Left ventricle myocardium inferior (tissue), 1 donor: ENCODE data around the gene CD109. TPM values are rescaled to one million over a fixed set of nuclear protein-coding genes. Genes with fewer than 3 reads are reported as not detected.
"Not testable (repeated sequence)": the region's sequence is repeated elsewhere in the genome, so short reads cannot be mapped to it uniquely, and the experiment has no call there.

Experiments
- DNase-seq: peaks from one replicate; pipeline ENCODE4 v3.0.0-alpha.2; 2020
- H3K27ac ChIP-seq: fragments of 200-600 bp; replicated peaks from 2 replicates; pipeline ENCODE4 v1.8.0; 2021
- H3K27me3 ChIP-seq: fragments of 200-600 bp; 2 replicates; pipeline ENCODE4 v1.8.0; 2021; ENCODE audit warnings: low read depth
- H3K36me3 ChIP-seq: fragments of 200-600 bp; 2 replicates; pipeline ENCODE4 v1.8.0; 2021
- H3K4me1 ChIP-seq: fragments of 200-600 bp; 2 replicates; pipeline ENCODE4 v1.8.0; 2021
- H3K4me3 ChIP-seq: fragments of 200-600 bp; 2 replicates; pipeline ENCODE4 v1.8.0; 2021; ENCODE audit warnings: mild to moderate bottlenecking, moderate library complexity
- H3K9me3 ChIP-seq: fragments of 200-600 bp; replicated peaks from 2 replicates; pipeline ENCODE4 v1.8.0; 2021
- intact Hi-C: fragments of 100-400 bp; cut with micrococcal nuclease; formaldehyde crosslinking; loops from one replicate; pipeline ENCODE4 v1.11.0; 2022
- total RNA-seq: library from RNA; stranded (reverse); fragmentation: NEBNext Ultra II Directional; extraction: Animal tissue kit (Norgen Biotek cat#: 25700); gene quantifications from one replicate; pipeline ENCODE4 v1.2.1, GENCODE V29; 2021
- TF ChIP-seq, protein P1 (sequence below): fragments of 200-600 bp; IDR thresholded peaks from 2 replicates; pipeline ENCODE4 v1.8.0; 2021; ENCODE audit warnings: antibody characterized with exemption, mild to moderate bottlenecking, borderline replicate concordance
- donor health status: DM: no; HTN: yes; CAD: no; lungs with severe emphysema.

CD109 gene
- total RNA-seq, 1 donor from 2014 or later, result 9.1 TPM

DNA sequence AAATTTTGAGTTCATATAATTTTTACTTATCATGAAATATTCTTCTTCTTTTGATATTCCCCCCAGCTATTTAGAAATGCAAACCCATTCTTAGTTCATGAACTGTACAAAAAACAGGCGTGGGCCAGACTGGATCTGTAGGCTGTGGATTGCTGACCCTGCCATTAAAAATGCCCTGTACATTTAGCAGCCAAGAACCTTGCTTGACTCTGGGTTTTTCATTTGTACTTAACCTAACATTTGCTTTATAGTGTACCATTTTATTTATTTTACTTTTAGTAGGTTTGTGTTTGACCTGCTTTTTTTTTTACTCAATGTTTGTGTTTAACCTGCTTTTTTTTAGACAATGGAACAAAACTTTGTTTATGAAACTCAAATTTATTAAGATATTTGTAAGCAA is 14.9 kb downstream of the CD109 start:
- TF ChIP-seq, protein P1, sequence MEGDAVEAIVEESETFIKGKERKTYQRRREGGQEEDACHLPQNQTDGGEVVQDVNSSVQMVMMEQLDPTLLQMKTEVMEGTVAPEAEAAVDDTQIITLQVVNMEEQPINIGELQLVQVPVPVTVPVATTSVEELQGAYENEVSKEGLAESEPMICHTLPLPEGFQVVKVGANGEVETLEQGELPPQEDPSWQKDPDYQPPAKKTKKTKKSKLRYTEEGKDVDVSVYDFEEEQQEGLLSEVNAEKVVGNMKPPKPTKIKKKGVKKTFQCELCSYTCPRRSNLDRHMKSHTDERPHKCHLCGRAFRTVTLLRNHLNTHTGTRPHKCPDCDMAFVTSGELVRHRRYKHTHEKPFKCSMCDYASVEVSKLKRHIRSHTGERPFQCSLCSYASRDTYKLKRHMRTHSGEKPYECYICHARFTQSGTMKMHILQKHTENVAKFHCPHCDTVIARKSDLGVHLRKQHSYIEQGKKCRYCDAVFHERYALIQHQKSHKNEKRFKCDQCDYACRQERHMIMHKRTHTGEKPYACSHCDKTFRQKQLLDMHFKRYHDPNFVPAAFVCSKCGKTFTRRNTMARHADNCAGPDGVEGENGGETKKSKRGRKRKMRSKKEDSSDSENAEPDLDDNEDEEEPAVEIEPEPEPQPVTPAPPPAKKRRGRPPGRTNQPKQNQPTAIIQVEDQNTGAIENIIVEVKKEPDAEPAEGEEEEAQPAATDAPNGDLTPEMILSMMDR, result no peak
- peaks cover 20% of the 10 kb centered on the region for H3K4me1 ChIP-seq
- H3K4me3 ChIP-seq, result no peak overlapping the region
- no peaks in the 10 kb centered on the region for H3K9me3 ChIP-seq
- no peaks in the 10 kb centered on the region for H3K36me3 ChIP-seq
- H3K27ac ChIP-seq, result no peak overlapping the region
- intact Hi-C loops, result no loop called here
- H3K27me3 ChIP-seq, result no peaks in the 10 kb centered on the region
- no peak for DNase-seq

- no peak for DNase-seq
- Histone ChIP-seq H3K27ac (peak overlapping the region; percentile 86), H3K27me3 (no peaks in the 10 kb centered on the region), H3K9me3 (no peaks in the 10 kb centered on the region), H3K4me1 (peaks cover 20% of the 10 kb centered on the region), H3K36me3 (no peaks in the 10 kb centered on the region), H3K4me3 (no peak overlapping the region)
- TF ChIP-seq, protein P1, result no peak
- intact Hi-C loops, result no loop called here
Observed at GRCh38 chr6:73712535-73713173, 16.7 kb downstream of the CD109 start.

- TF ChIP-seq, protein P1, result no peak
- no peaks in the 10 kb centered on the region for H3K36me3 ChIP-seq
- peak overlapping the region; percentile 86 for H3K27ac ChIP-seq
- no peaks in the 10 kb centered on the region for H3K9me3 ChIP-seq
- intact Hi-C loops, result no loop called here
- peaks cover 20% of the 10 kb centered on the region for H3K4me1 ChIP-seq
- no peaks in the 10 kb centered on the region for H3K27me3 ChIP-seq
- no peak overlapping the region for H3K4me3 ChIP-seq
- no peak for DNase-seq
Observed at GRCh38 chr6:73713426-73714147, 17.6 kb downstream of the CD109 start.

DNA sequence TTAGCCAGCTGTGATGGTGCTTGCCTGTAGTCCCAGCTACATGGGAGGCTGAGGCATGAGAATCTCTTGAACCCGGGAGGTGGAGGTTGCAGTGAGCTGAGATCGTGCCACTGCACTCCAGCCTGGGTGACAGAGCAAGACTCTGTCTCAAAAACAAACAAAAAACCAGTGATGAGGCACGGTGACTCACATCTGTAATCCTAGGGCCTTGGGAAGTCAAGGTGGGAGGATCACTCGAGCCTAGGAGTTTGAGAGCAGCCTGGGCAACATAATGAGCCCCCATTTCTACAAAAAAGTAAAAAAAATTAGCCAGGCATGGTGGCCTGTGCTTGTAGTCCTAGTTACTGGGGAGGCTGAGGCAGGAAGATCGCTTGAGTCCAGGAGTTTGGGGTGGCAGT is 19.1 kb downstream of the CD109 start:
- DNase-seq, intact Hi-C loops, H3K4me3 ChIP-seq, H3K27me3 ChIP-seq, H3K9me3 ChIP-seq, H3K36me3 ChIP-seq: not testable (repeated sequence)
- Histone ChIP-seq H3K4me1 (peaks cover 20% of the 10 kb centered on the region), H3K27ac (peak overlapping the region; percentile 86)

GRCh38 chr6:73719046-73719445 is 23.0 kb downstream of the CD109 start:
- H3K27ac ChIP-seq, result no peak overlapping the region
- no peaks in the 10 kb centered on the region for H3K36me3 ChIP-seq
- DNase-seq, result no peak
- peaks cover 18% of the 10 kb centered on the region for H3K4me1 ChIP-seq
- H3K4me3 ChIP-seq, result no peak overlapping the region
- intact Hi-C loops, result no loop called here
- TF ChIP-seq, protein P1, result no peak
- H3K9me3 ChIP-seq, result no peaks in the 10 kb centered on the region
- no peaks in the 10 kb centered on the region for H3K27me3 ChIP-seq
